ENCODE measurements around the gene CCDC141.

Gene CCDC141

DNA sequence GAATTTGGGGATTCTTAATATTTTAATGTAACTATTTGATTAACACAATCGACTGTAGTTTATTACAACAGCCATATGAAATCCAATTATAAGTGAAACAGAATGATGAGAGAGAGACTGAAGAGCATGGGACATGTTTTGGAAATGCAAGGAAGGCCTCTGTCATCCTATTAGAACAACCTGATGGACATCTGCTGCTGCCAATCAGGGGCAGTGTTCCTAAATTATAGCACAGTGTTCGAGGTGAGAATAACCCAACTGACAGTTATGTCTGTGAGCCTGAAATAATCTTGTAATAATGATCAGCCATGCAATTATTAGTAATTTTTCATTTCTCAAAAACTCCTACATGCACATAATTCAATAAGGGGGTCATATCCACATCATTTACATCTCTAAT lies 73.6 kb downstream of the CCDC141 start:
- DNase-seq: no peak

DNA sequence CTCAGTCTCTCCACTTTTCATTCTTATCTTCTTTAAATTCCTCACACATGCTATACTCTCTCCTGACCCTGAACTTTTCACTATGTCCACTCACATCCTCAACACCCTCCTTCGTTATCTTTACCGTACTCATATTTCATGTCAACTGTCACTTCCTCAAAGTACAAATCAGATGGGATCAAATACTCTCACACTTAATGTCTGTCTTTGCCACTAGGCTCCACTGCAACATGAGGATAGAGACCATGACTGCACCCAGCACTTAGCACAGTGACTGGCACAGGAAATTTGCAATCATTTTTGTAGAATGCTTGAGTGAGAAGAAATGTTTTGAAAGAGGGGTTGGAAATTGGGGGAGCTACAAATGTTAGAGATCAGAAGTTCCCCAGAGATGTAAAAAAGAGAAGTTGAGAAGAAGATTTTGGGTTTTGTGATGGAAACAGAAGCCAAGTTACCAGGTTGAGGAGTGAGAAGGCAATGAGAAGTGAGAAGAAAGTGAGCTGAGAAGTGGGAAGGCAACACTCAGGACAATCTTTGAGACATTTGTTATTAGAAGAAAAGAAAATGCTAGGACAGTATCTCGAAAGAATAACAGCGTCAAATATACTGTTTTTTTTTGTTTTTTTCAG lies 87.0 kb downstream of the CCDC141 start:
- no peak for DNase-seq

DNA sequence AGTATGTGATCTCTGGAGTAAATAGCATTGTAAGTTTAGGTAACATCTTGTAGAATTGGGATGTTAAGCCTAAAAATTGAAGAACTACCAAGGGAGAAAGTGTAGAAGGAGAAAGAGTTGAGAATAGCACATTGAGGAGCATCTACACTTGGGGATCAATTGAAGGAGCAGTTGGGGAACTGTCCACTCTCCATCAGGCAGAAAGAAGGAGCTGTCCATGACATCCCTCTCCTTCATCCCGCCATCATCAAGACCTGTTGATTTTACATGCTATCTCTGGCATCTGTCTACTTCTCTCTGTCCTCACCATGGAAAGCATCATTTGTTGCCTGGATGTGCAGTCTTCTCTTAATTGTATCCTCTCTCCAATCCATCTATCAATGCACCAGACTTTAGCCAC lies 87.8 kb downstream of the CCDC141 start:
- no peak for DNase-seq

DNA sequence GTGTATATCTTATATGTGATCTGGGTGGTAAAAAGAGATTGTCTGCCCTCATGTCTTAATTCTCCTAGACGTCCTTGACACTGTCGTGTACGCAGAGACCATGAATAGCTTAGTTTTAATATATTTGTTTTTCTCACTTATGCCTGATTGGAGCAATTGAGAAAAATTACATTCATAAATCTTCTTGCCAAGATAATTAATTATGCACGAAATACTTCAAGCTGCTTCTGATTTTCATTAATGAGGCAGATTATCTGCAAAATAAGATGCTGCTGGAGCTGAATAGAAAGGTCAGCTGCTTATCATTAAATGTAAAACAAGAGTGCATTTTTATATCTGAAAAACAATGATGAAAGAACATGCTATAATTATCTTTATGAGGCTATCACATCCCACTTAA lies 95.9 kb downstream of the CCDC141 start:
- no peak for DNase-seq

DNA sequence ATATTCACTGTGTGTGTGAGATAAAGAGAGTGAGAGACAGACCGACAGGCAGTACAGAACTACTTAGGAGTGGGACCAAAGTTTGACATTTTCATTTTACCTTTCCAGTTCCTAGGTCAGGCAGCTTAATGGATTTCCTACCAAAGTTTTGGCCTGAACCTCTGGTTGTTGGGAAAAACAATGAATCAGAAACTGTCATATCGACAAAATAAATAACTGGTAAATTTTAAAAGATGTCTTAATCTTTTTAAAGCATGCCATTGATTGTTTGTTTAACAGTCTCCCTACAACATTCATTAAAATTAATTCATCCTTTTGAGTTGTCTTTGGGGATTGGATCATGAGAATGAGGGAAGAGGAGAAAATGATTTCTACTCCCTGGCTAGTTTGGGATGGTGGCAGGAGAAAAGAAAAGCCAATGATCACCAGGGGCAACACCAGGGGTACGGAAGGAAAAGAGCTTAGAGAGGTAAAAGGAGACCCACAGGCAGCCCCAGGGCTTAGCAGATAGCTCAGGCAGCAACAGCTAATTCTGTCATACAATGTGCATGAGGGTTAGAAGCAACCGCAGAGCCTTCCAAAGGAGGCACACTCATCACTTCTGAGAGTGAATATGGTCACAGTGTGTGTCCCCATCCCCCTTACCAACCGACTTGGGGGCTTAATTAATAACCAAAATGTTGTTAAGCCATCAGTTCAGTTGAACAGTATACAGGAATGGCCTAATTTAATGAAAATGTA lies 98.5 kb downstream of the CCDC141 start:
- DNase-seq: no peak

DNA sequence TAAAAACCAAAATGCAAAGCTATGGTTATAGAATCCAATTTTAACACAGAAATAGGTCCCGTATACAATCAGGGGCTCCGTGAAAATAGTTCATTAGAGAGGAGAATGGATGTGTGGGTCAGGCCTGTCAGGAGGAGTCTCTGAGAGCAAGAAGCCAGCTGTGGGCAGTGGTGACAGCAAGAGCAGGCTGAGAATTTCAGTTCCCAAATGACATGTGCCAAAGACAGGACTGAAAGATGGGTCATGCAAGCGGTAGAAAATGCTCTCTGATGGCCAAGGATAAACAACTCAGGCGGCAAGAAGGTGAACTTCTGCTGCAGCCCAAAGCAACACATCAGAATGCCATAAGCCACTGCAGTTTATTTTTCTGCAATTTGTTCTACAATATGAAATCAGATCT lies 100.4 kb downstream of the CCDC141 start:
- no peak for DNase-seq

DNA sequence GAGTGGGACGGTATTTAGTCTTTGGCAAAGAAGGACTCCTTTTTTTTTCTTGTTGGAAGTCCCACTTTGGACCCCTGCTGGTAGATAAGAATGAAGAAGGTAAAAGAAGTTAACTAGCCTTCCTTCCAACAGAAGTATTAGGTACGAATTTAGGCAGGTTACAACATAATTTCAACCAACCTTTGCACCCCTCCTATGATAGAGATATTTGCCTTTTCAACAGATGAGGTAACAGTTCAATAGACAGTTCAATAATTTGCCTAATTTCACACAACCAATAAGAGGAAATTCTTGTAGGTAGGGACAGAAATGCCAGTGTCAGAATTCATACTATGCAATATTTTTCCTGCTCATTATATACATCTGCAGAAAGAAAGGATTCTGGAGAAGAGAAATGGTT lies 100.8 kb downstream of the CCDC141 start:
- DNase-seq: no peak

DNA sequence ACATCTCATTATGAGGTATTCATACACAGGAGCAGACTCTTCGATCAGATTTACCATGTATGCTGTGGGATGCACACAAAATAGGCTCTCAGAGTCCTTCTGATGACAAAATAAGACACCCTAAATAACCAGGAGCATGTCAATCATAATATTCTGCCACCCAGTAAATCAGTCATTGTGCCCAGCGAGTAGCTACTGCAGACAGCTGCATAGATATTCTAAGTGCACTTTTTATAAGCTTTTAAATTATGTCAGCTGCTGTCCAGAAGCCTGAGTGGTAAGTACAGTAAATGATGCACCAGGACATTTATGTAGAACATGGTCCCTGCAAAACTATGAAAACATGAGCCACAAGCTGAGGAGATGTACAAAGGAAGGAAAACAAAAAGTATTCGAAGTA lies 102.9 kb downstream of the CCDC141 start:
- DNase-seq: no peak

DNA sequence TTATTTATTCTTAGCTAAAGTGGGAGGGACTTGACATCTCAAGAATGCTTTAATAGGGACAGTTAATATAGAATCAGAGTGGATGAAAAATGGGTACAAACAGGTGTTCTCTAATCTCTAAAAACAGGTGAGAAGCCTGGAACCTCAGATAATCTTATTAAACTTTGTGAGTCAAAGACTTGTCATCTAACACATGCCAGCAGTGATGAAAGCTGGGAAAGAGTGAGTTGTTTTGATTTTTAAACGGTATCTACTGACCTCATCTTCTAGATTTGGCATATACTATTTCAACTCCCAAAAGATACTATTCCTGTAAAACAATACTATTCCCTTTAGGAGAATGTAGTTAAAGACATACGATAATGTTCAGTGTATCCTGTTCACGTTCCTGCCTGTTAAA lies 103.4 kb downstream of the CCDC141 start:
- no peak for DNase-seq

DNA sequence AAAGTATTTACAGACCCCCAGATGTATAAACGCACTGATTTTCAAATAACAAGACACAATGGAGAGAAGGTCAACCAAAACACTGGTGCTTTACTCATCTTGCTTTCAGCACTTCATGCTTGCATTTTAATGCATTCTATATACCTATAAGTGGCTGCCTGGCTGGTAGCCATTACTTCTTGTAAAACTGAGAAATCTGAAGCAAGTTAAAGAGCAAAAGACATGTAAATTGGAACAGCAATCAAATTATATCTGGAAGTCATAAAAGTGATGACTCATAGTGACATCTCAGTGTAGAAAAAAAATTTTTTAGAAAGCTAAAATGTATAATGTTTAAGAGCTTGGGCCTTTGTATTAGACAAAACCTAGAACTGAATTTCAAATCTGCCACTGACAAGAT lies 106.2 kb downstream of the CCDC141 start:
- DNase-seq: no peak

DNA sequence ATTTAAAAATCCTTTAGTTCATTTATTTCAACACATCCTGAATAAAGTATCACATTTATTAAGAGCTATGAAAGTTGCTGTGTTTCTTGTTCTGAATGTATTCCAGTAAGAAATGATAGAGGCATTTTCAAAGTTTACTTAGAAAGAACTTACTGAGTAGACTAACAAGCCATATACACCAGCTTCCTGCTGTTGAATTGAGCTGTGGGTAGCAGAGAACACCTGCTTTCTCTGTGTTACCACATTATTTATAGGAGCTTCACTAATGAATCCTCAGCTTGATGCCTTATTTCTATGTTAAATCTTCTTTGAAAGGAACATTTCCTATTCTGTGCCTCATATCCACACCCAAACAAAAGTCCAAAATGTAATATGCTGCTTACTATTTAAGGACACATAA lies 115.4 kb downstream of the CCDC141 start:
- DNase-seq: no peak

DNA sequence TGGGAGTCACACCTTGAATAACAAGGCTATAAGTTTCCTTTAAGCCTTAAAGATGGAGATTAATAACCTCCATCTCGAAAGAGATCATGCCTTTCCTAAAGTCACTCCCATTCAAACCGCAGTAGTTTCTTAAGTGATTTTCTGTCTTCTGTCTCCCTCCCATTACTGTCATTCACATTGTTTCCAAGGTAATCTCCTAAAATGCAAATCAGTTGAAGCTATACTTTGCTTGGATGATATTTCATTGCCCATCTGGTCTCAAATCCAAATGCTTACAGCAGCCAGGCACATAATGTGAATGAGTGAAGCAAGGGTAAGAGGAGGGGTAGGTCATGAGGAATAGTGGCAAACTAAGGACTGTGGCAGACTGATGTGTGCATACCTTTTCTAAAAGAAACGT lies 116.4 kb downstream of the CCDC141 start:
- no peak for DNase-seq

DNA sequence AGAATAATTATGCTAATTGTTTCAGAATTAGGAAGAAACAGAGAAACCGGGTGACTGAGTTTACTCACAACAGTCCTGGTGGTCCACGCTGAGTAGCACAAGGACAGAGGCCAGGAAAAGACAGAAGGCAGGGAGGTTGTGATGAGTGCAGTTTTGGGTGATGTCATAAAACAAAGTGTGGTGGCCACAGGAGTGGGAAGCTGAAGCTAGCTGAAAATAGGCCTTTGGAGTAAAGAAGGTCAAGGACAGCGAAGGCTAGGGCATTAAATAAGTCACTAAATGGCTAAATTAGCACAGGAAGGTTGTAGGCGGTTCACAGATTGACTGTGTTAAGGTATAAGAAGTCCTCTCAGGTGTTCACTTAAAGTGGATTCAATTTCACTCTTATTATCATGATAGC lies 121.9 kb downstream of the CCDC141 start:
- DNase-seq: no peak

DNA sequence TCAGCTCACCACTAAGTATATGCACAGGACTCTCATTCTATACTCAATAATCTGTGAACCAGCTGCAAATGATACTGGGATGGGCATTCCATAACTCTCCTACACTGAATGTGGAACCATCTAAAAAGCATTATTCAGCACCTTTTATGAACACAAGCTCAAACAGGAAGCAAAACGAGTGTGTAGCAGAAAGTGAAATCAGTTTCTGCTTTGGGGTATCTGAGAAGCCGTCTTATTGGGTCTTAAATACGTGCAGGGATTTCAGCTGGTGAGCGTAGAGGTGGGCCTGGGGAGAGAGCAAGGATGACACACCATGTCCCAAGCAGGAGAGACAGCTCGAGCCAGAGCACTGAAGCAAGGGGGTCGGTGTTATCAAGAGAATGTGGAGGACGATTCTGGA lies 122.8 kb downstream of the CCDC141 start:
- no peak for DNase-seq

DNA sequence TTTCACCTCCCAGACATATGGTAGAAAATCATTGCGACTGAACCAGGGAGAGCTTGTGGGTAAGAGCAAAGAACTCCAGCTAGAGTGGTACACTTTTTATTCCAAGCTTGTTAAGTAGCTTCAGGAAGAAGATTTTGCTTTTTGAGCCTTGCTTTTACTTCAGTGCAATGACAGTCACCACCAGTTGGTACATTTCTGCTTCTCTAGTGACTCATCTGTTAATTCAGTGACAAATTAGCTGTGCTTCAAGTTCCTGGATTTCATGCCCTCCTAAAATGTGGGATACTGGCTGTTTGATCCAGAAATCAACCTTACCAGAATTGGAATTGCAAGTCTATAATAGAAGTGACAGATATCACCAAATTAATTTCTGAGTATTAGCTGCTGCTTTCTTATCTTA lies 125.1 kb downstream of the CCDC141 start:
- no peak for DNase-seq

DNA sequence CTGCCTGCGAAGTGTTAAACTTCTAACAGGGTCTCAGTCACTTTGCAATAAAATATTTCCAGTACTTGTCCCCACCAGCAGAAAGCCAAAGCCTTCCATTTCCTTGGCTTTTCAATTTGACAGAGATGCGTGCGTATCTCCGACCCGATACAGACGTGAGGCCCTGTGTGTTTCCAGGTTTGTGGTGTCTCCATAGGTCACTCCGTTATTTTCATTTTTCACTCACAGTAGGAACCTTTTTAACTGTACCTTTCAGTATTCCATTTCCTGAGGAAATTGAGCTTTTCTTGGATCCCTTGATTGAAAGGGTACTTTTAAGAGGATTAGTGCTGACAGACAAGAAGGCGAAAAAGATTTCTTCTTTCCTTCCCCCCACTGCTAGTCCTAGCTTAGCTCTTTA lies 126.4 kb downstream of the CCDC141 start:
- no peak for DNase-seq

DNA sequence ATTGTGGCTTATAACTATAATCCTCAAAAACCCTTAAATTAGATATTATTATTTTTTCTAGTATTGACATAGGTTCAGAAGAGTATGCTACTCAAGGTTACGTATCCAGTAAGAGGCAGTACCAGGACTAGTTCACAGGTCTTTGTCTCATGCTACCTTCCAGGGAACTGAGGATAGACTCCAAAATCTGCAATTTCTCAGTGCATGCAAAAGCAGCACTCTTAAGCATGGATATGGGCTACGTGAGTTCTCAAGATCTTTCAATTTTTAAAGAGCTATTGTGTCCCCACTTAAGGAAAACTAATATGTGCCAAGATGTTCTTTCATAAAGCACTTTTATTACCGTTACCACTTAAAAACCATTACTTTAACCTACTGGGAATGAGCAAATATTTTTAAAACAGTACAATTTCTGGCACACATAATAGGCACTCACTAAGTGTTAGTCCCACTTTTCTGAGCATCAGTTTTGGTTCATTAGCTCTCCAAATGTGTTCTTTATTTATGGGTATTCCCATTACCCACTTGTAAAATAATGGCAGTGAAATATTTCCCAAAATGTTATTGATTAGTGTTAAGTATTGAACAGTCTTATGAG lies 128.9 kb downstream of the CCDC141 start:
- no peak for DNase-seq

DNA sequence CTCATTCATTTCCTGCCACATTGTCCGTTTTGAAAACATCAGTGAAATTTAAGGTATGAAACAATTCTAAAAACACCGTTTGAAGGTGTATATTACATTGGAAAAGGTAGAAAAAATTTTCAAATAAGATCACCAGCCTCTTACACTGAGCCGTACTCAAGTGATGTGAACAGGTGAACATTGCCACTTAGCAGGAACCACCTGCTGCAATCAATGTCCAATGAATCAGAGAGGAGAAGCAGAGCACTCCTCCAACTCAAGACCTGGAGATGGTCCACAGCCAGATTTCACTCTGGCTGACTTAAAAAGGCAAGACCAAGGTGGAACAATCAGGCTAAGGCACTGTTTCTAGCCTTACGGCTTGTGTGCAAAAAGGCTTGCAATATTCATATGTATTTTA lies 132.4 kb downstream of the CCDC141 start:
- DNase-seq: no peak

DNA sequence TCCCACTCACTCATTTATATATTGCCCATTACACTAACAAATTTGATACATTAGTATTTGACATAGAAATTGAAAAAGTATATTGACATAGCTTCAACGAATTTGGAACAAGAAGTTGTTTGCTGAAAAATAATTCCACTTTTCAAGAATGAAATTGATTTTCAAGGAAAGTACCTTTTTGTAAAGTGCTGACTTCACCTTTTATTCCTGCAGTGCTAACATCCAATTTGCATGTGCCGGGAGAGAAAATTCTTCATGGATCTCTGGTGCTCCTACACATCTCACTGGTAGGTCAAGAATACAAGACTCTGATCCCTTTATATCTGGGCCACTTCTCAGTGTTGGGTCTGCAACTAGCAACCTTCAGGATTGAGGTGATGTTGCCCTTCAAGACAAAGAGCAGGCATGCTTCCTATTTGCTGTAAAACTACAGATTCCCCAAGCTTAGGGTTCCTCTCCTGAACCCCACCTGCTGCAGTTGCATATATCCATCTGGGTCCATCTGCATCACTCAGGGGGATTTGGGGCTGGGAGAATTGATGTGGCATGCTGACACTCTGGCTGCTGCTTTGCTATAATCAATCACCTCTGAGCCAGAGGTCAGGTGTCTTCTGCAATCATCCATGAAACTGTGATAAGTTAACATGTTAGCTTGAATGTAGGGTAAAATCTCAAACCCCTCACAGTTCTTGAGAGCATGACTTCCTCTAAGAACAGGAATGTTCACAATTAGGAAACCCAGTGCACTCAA lies 134.3 kb downstream of the CCDC141 start:
- DNase-seq: no peak

DNA sequence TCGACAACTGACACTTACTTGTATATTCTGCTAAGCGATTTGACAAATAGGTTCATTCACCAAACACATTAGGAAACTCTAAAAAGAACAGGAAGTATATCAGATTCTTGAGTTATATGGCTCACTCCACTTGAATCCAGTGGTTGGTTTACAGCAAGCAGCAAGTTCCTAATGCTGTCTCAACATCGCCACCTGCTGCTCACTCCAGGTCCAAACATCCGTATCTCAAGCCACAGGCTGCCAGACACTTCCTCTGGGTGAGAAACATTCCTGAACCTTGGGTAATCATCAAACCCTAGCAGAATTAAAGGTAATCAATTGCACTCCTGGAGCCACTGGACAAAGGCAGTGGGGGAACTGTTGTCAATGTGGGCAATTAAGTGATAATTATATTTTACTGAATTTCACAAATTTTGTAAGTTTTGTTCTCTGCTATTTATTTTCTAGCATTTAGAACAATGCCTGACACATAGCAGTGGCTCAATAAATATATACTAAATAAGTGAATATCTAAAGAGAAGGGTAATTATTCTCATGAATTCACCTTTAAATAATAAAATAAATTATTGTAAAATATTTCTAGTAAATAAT lies 135.6 kb downstream of the CCDC141 start:
- peak; percentile 80 for DNase-seq

DNA sequence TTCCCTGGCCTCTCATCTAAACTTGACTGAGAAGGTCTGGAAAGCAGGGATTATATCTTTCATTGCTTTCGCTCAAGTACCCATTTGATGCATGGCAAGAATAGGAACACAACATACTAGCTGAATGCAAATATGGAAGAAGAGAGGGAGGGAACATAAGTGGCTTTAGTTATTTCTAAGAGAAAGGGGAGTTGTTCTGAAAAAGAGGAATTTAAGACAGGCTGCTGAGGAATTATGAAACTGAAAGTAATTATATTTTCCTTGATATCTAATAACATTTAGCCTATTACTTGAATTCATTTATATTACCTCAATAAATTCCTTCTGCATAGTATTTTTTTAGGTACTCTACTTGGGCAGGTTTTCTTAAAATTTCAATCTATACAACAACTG lies 136.9 kb downstream of the CCDC141 start:
- DNase-seq: no peak

DNA sequence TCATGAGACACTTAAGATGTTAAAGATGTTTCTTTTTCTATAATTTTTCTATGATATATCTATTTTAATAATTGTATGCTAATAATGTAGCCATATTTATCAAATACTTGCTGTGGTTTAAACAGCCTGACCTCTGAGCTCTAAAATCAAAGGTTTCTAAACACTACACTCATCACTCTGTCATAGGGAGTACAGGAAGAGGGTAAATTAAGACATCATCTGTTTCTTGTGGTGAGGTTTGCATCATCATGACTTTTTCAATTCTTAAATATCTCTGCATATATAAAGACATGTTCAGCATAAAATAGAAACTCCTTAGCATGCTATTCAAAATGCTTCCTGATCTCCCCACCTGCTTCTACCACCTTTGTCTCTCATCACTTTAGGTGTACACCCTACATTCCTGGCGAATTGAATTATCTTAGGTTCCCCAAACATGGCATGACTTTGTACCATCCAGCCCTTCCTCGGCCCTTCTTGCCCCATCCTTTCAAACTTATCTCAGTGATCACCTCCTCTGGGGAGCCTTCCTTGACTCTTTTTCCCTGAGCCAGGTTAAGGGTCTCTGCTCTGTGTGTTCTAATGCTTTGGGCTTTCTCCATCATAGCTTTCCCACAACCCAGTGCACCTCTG lies 137.4 kb downstream of the CCDC141 start:
- no peak for DNase-seq

DNA sequence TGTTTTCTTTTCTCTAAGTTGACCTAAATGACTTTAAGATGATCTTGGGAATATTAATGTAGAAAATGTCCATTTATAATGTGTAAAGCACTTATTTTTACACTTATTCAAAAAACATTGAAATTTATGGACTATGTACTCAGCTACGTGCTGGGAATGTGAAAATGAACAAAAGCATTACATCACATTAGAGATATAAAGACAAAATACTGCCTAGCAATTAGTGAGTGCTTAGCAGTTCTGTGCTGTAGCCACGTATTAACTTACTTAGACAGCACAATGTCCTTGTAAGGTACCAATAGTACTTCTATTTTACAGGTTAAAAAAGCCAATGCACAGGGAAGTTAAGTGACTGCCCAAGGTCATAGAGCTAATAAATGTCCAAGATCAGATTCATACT lies 138.9 kb downstream of the CCDC141 start:
- DNase-seq: no peak

Data from midbrain (tissue), 1 donor.